Measurements from ENCODE around the gene SLC5A11. TPM values are rescaled to one million over a fixed set of nuclear protein-coding genes. Genes with fewer than 3 reads are reported as not detected.

Gene SLC5A11
- total RNA-seq, 1 experiment from 2014 or later, result 0.22 TPM

GRCh38 chr16:24953306-24953705 is 107.5 kb downstream of the SLC5A11 start:
- Histone ChIP-seq H2AFZ (ENCODE audit: low read length) (no peak overlapping the region), H4K20me1 (ENCODE audit: control insufficient read depth, insufficient read depth, insufficient read length) (no peaks in the 10 kb centered on the region), H2BK120ac (ENCODE audit: low read depth, low read length, poor library complexity, severe bottlenecking) (no peak overlapping the region), H4K5ac (ENCODE audit: insufficient read length, low read depth, low read length) (no peak overlapping the region), H3K79me1 (ENCODE audit: insufficient read depth, low read depth, low read length, poor library complexity, severe bottlenecking) (no peaks in the 10 kb centered on the region), H3K23ac (ENCODE audit: insufficient read length, low read depth, low read length) (no peak overlapping the region), H3K23me2 (ENCODE audit: insufficient read length, low read depth, low read length, poor library complexity, severe bottlenecking) (no peaks in the 10 kb centered on the region), H3K4me2 (ENCODE audit: insufficient read depth, insufficient read length, low read length) (no peak overlapping the region), H4K91ac (ENCODE audit: insufficient read length, low read depth, low read length) (no peak overlapping the region), H3K27me3 (ENCODE audit: insufficient read depth, low read length) (no peaks in the 10 kb centered on the region), H2BK15ac (ENCODE audit: low read depth, low read length) (no peak overlapping the region), H3K4ac (ENCODE audit: low read depth, low read length) (no peak overlapping the region), H3T11ph (ENCODE audit: low read length) (no peak overlapping the region), H3K4me1 (ENCODE audit: insufficient read depth, low read length) (no peaks in the 10 kb centered on the region), H2BK5ac (ENCODE audit: insufficient read length, low read length) (no peak overlapping the region), H3K27ac (ENCODE audit: insufficient read length, low read depth, low read length) (no peak overlapping the region), H2BK12ac (ENCODE audit: insufficient read length, low read depth, low read length) (no peak overlapping the region), H3K56ac (ENCODE audit: insufficient read length, low read depth, low read length) (no peak overlapping the region), H3K9ac (ENCODE audit: extremely low read depth, insufficient read length, low read length) (no peak overlapping the region), H3K18ac (ENCODE audit: insufficient read length, low read depth, low read length) (no peak overlapping the region), H2BK20ac (ENCODE audit: low read depth, low read length, poor library complexity, severe bottlenecking) (no peak overlapping the region), H3K79me2 (ENCODE audit: insufficient read depth, low read length) (no peaks in the 10 kb centered on the region), H4K8ac (replicated peaks; ENCODE audit: insufficient read length, low read depth, low read length) (no peak overlapping the region), H3K14ac (ENCODE audit: insufficient read depth, low read length) (no peak overlapping the region), H3K9me3 (ENCODE audit: control insufficient read depth, low read depth, low read length) (no peaks in the 10 kb centered on the region), H2AK5ac (ENCODE audit: insufficient read length, low read length) (no peak overlapping the region)
- TF ChIP-seq CTCF (conservative IDR thresholded peaks at IDR 0.05), result no peak
- DNase-seq, result no peak
- Mint-ChIP-seq H3K27me3 (ENCODE audit: low read depth) (no peaks in the 10 kb centered on the region), H3K27ac (peak overlapping the region in 1 of 3 experiments; percentile 19; a peak in 1 of 7 replicates), H3K4me3 (no peak overlapping the region), H3K36me3 (ENCODE audit: insufficient read depth in 1 of 3, low read depth in 3 of 3) (peaks cover 16 to 83% (median 51%) of the 10 kb centered on the region in 3 experiments; a peak in 6 of 7 replicates), H3K9me3 (no peaks in the 10 kb centered on the region), H3K4me1 (no peaks in the 10 kb centered on the region)
- no CpG with 5 or more reads among the region's 6 CpGs for WGBS (ENCODE audit: extremely low coverage, insufficient read length, low lambda C conversion rate)

Measured in H9 (cell line).